SKM-1 treated with dmso at 0.1 percent for 144 hours (cell line): ENCODE results near the gene KISS1R.

Experiments
- DNase-seq: peaks from one replicate; lab custom pipeline; 2025; ENCODE audit not compliant: unreplicated experiment; lab: John Stamatoyannopoulos, UW

Gene KISS1R

DNA sequence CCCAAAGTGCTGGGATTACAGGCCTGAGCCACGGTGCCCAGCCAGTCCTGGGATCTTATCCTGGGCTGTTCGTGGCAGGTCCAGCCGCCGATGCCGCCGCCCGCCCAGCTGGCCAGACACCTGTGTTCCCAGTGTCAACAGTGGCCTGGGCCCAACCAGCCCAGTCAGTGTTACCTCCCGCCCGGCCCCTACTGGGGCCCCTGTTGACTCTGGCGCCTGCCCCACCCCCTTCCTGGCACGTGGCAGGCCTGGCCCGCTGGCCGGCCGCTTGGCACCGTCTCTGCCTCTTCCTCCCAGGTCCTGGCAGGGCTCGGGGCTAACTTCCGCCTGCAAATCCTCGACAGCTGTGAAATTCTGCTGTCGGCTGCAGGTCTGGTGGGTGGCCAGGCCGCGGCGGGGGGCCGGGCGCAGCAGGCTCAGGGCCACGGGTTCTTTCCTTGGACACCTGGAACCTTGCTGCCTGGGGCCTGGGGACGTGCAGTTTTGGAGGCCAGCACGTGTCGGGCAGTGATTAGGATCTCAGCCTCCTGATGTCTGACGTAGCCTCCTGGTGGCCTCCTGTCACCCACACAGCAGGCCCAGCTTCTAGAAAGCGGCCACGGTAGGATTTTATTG lies 17.8 kb downstream of the KISS1R start:
- no peak for DNase-seq

DNA sequence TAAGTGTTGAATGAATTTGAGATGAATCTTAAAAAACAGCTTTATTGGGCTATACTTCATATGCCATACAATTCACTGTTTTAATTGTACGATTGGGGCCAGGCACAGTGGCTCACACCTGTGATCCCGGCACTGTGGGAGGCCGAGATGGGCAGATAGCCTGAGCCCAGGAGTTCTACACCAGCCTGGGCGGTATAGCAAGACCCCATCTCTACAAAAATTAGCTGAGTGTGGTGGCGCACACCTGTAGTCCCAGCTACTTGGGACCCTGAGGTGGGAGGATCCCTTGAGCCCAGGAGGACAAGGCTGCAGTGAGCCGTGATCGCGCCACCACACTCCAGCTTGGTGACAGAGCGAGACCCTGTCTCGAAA lies 19.0 kb downstream of the KISS1R start:
- DNase-seq = no peak

DNA sequence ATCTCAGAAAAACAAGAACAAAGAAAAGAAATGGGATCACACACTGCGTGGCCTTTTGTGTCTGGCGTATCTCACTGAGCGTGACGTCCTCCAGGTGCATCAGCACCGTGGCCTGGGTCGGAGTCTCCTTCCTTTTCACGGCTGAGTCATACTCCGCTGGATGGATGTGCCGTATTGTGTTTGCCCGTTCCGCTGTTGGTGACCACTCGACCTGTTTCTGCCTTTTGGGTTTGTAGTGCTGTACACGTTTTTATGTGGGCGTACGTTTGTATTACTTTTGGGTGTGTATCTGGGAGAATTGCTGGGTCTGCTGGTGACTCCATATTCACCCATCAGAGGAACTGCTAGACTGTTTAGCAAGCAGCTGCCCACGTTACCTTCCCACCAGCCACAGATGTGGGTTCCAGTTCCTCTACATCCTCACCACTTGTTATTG lies 20.1 kb downstream of the KISS1R start:
- DNase-seq = no peak

DNA sequence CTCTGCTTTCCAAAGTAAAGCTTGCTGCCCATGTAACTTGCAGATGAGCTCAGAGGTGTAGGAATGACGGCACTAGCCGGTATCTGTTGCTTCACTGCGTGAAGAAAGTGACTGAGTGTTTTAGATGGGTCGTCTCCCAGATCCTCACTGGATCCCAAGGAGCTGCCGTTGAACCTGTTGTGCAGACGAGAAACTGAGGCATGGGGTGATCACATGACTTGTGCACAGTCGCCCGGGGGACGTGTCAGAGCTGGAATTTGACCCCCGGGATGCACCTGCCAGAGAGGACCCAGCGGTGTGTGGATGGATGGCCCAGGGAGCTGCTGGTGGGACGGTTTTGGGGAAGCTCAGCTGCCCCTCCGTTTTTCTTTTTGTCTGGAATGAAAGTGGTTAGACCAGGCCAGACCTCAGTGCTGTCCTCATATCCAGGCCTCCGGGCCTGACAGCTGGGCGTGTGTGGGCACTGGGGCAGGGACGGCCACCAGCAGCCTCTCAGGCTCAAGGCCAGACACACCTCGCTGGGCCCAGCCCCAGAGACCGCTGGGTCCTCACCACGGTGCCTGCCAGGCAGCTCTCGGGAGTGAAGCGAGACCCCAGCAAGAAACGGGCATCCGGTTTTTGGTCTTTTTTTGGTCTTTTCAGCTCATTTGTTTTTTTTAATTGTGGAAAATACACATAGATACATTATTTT lies 21.2 kb downstream of the KISS1R start:
- no peak for DNase-seq

DNA sequence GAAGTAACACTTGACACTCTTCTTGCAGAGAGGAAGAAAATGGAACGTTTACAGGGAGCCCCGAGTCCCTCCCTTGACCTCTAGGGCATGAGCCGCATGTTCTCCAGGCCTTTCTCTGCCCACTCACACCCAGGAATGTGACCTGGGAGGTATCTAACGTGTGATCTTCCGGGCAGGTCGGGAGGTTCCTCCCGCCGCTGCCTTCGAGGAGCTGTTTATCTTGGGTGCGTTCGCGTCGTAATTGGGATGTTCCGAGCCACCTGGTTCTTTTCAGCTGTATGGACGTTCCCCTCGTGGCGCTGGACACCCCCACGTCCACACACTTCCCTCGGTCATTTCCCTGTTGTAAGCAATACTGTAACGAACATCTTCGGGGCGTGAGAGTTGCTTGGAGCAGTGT lies 22.3 kb downstream of the KISS1R start:
- no peak for DNase-seq

DNA sequence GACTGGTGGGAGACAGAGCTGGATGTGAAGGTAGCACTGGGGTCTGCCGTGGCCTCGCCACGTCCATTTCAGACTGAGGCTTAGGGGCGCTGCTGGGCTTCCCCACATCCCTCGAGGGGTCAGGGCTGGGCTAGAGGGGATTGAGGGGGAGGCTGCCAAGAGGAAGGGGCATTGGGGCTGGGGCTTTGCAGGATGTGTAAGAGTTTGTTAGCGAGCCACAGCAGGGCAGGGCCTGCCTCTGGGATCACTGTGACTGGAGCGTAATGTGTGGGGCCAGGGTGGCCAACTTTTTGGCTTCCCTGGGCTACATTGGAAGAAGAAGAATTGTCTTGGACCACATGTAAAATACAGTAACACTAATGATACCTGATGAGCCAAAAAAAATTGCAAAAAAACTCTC lies 22.8 kb downstream of the KISS1R start:
- DNase-seq = no peak

DNA sequence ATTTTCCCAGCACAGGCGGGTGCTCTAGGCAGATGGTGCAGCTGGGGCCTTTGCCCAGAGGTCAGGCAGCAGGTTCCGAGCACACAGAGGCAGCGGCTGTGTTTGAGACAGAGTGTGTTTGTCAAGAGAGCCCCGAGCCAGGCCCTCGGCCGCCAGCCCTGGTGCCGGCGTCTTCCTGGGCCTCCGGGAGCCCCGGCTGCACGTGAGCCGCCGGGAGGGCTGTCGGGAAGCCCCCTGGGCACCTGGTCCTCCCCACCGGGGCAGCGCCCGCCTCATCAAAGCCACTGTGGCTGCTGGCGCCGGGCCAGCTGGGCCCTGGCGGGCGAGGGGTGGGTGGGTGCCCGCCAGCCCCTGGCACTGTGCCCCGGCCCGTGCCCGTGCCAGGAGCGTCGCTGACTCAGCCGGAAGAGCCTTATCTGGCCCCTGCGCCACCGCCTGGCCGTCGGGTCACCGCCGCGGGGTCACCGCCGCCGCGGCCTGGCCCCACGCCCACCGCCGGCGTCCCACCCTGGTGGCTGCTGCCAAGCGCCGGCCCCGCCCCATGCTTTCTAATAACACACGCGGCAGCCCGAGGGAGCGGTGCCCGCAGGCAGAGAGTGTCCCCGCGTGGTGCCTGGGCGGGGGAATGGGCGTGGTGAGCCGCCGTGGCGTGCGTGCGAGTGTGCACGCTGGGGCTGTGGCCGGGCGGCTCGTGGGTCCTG lies 23.6 kb downstream of the KISS1R start:
- DNase-seq = no peak

DNA sequence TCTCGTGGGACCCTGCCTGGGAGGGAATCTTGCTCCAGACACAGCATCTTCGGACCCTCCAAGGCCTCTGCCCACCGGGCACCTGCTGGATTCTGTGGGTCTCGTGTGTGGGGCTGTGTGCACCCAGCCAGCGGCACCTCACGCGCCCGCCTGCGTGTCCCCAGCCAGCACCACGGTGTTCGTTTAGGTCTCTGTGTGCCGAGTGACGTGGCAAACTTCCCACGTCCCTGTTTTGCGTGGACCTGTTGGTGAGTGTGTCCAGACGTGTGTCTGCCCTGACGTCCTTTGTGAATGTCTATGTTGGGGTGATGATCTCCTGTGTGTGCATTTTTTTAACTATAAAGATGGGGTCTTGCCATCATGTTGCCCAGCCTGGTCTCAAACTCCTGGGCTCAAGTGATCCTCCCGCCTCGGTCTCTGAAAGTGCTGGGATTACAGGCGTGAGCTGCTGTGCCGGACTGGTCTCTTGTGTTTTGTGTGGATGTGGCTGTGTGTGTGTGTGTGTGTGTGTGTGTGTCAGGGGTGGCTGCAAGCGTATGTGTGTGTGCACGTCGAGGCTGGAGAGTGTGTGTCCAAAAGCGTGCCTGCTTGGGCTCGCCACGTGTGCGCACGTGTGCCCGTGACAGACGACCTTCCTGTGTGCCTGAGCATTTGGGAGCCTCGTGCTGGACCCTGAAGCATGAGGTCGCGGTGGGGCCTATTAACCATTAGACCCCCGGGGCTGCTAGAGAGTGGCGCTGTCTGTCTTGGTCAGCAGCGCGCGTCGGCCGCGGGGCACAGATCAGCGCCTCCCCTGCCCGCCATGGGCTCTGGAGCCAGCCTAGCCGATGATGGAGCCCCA lies 24.4 kb downstream of the KISS1R start:
- no peak for DNase-seq

DNA sequence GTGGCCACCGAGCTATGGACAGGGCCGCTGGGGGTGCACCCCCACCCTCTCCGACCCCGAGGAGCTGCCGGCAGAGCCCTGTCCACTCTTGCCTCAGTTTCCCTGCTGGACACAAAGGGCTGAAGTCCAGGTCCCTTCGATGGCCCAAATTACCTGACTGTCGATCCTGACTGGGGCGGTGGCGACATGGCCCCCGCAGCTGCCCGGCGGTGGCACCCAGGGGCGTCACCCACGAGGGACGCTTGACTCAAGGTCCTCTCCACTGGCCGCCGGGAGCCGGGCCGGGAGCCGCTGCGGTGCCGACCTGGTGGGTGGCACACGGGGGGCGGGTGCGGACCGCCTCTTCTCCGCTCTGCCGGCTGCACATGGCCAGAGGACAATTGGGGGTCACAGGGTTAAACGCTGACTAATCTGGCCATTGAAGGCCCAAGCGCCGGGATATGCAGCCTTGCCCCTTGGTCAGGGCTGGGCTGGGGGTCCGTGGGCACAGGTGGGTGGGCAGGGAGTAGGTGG lies 25.1 kb downstream of the KISS1R start:
- no peak for DNase-seq

DNA sequence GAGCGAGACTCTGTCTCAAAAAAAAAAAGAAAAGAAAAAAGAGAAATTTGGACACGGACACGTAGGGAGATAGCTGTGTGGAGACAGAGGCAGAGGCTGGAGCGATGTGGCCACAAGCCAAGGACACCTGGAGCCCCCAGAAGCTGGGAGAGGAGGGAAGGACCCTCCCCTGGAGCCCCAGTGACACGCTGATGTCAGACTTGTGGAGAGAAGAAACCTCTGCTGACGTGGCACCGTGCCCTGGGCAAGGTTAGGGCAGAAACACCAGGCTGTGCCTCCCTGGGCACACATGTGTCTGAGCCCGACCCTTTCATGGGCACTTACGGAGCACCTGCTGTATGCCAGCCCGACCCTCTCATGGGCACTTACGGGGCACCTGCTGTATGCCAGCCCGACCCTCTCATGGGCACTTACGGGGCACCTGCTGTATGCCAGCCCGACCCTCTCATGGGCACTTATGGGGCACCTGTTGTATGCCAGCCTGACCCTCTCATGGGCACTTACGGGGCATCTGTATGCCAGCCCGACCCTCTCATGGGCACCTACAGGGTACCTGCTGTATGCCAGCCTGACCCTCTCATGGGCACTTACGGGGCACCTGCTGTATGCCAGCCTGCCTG lies 26.5 kb downstream of the KISS1R start:
- DNase-seq = no peak

DNA sequence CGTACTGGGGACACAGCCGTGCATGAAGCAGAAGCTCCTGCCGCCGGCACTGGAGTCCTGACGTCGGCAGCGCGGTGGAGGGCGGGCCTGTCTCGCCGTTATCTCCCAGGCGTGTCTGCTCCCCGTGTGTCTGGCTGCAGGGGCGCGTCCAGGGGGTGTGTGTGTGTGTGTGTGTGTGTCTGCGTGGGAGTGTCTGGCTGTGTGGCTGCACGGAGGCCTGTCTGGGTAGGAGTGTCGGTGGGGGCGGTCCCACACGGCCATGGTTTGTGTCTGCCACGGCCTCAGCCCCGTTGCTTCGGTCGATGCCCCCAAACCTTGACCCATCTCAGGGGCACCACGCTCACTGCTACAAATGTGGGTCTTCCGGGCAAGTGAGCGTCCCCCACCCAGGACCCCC lies 27.0 kb downstream of the KISS1R start:
- no peak for DNase-seq

DNA sequence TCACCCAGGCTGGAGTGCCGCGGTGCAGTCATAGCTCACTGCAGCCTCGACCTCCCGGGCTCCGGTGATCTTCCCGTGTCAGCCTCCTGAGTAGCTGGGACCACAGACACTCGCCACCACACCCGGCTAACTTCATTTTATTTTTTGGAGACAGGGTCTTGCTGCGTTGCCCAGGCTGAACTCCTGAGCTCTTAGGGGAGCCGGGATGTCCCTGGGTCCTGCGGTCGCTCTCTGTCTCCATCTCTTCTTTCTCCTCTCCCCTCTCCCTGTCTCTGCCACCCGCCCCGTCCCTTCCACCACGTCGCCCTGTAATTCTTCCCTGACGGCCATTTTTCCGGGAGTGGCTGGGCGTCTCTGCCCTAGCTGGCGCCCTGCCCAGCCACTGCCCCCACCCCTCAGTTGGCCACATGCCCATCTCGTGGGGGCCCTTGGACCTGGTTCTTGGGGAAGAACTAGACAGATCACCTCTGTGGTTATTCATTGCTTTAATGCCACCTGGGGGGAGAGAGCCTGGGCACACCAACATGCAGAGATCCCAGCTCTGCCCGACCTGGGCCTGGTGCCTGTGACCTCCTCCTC lies 27.6 kb downstream of the KISS1R start:
- DNase-seq = no peak

DNA sequence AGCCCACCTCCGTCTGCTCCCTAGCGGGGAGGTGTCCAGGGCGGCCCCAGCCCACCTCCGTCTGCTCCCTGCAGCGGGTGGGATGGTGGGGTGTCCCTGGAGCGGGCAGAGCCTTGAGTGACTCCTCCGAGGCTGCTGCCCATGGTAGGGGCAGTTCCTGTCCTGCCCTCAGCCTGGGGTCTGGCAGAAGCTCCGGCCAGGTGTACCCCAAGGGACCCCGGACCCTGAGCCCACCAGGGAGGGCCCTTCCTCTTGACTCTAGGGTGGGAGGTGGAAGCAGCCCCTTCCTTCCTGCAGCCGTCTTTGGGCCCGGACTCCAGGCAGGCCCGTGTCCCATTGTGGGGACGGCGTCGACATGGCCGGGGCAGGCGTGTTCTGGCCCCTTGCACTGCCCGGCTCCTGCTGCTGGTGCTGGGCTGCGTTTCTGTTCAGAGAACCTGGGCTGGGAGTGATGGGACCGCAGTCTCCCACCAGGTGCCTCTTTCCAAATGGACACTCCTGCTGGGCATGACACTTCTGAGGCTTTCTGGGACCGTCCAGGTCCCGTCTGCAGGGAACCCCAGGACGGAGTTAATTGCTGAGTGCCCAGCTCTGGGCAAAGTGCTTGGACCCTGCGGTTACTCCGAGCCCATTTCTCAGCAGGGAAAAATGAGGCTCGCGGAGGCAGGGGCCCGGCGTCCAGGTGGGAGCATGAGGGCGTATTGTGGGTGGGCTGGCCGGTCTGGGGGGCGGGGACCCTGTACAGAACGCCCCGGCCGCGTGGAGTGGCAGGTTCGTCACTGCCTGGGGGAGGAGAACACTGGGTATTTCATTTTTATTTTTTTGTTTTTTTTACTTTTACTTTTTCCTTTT lies 28.5 kb downstream of the KISS1R start:
- DNase-seq = no peak

DNA sequence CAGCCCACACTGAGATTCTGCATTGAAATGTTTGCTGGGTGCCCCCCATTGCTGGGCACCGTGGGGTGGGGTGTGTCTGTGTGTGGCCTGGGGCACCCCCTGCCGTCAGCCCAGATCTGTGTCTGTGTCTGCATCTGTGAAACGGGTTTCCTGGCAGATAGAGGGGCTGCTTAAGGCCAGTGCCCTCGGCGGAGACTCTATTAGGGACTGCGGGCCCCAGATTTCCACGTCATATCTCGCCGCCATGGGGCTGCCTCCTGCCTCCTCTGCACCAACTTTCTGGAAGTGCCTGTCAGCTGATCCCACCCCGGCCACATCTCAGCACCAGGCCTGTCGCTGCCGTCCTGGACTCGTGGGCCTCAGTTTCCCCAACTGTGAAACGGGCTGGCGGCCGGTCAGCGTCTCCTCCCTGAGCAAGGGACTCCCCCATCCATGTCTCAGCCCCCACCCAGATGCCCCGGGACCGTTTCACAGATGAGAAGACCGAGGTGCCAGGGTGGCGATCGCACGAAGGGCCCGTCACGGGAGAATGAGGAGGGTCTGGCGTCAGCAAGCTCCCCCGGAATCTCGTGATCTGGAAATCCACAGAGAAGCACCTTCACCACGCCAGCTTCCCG lies 30.1 kb downstream of the KISS1R start:
- DNase-seq = no peak

DNA sequence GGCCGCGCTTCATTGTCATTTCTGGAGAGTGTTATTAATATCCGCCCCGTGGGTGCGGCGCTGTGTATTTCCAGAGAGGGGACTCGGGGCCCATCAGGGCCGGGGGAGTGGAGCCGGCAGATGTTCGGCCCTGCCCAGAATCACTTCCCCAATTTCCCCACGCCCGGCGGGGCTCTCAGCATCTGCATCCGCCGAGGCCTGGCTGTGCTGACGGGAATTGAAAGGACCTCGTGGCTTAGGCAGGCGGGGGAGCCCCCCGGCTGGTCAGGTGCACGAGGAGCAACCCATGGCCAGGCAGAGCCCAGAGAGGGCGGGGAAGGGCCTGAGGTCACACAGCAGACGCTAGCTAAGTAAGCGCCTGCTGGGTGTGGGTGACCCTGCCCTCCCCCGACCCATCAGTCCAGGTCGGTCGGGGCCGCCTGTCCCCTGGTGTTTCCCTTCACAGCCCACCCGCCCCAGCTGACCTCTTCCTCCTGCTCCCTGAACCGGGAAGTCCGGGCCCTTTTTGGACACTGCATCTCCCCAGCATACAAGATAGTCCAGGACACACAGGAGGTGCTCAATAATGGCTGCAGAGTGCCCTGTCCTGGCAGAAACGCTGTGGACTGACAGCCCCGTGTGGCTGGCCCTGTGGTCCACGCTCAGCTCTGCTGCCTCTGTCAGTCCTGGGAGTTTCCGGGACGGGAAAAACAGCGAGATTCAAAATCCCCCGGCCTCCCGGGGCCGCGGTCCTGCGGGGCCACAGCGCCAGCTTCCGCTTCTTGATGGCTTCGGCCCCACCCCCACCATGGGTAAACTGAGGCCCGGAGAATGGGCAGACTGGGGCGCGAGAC lies 30.8 kb downstream of the KISS1R start:
- no peak for DNase-seq

DNA sequence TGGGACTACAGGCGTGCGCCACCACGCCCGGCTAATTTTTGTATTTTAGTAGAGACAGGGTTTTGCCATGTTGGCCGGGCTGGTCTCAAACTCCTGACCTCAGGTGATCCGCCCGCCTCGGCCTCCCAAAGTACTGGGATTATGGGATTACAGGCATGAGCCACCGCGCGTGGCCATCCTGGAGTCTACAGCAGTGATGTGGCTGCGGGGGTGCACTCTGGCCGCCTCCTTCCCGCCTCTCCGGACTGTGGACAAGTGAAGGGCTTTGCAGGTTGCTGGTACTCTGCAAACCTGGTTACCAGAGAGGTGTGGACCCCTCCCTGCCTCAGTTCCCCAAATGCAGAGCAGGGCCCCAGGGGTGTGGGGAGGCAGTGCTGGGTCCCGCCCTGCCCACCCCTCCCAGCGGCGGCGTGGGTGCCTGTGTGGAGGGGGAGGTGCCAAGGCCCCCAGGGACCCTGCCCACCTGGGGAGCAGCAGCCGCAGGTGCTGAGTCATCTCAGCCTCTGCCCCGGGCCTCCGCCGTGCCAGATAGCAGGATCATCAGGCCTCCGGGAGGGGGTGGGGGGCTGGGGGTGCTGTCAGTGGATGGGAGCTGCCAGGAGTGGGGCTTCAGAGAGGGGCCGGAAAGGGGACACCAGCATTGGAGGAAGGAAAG lies 31.8 kb downstream of the KISS1R start:
- no peak for DNase-seq

DNA sequence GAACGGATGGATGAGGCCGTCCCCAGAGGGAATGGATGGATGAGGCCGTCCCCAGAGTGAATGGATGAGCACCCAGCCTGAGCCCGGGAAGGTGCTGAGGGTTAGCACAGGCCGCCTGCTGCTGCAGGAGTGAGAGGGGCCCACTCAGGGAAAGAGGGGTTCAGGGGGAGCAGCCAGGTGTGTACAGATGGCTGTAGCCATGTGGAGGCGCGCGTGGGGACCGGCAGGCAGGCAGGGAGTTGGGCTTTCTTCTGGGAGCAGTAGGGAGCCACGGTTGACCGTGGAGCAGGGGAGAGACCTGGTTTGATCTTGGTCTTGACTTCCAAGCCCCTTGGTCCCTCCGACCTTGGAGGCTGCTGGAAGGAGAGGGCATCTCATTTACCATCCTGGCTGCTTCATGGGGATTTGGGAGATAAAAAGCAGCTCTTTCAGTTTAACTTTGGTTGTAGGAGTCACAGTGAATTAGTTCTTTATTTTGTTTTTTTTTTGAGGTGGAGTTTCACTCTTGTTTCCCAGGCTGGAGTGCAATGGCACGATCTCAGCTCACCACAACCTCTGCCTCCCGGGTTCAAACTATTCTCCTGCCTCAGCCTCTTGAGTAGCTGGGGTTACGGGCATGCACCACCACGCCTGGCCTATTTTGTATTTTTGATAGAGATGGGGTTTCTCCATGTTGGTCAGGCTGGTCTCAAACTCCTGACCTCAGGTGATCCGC lies 33.4 kb downstream of the KISS1R start:
- DNase-seq = no peak
